Measurements from ENCODE around the gene TMEM95. TPM values are rescaled to one million over a fixed set of nuclear protein-coding genes. Genes with fewer than 3 reads are reported as not detected.
"Not testable (repeated sequence)": the region's sequence is repeated elsewhere in the genome, so short reads cannot be mapped to it uniquely, and the experiment has no call there.

The TMEM95 gene
- total RNA-seq, 1 donor from 2014 or later = not detected

DNA sequence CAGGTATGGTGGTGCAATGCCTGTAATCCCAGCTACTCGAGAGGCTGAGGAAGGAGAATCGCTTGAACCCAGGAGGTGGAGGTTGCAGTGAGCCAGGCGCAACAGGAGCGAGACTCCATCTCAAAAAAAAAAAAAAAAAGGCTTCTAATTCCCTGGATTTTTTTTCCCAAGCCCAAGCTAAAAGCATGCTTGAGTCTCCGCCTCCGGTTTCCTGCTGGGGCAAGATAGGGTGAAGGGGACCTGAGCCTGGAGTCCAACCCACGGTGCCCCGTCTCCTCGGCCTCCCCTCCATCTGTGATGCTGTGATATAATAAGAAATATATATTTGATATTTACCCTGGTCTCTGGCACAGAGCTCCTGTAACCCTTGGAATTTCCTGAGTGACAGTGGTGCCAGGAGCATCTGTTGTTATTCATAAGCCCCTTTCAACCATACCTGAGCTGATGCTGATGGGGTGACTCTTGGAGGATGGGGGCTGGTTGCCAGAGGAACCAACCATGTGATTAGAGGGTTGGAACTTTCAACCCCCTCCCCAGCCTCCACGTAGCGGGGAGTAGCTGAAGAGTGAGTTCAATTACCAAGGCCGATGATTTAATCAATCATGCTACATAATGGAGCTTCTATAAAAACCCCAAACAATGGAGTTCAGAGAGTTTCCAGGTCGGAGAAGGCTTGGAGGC, 13.1 kb downstream of the TMEM95 start:
- intact Hi-C loops (cut with DNase I) = no loop called here
- no peak for DNase-seq (ENCODE audit: low spot score in 2 of 2)
- no peak for TF ChIP-seq CTCF (IDR thresholded peaks at IDR 0.05)
- Histone ChIP-seq H3K27me3 (no peaks in the 10 kb centered on the region), H3K9me3 (no peaks in the 10 kb centered on the region), H3K36me3 (no peaks in the 10 kb centered on the region), H3K4me3 (no peak overlapping the region), H3K27ac (no peak overlapping the region), H3K4me1 (no peaks in the 10 kb centered on the region)

DNA sequence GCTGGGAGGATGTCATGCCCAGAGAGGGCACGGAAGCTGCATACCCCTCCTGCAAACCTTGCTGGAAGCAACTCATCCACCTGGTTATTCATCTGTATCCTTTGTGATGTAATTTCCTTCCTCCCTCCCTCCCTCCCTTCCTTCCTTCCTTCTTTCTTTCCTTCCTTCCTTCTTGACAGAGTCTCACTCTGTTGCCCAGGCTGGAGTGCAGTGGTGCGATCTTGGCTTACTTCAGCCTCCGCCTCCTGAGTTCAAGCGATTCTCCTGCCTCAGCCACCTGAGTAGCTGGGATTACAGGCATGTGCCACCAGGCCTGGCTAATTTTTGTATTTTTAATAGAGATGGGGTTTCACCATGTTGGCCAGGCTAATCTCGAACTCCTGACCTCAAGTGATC, 13.6 kb downstream of the TMEM95 start:
- H3K4me3 ChIP-seq; H3K9me3 ChIP-seq; H3K27me3 ChIP-seq; intact Hi-C loops (cut with DNase I); H3K27ac ChIP-seq; H3K36me3 ChIP-seq; H3K4me1 ChIP-seq; DNase-seq (ENCODE audit: low spot score in 2 of 2): not testable (repeated sequence)

GRCh38 chr17:7369825-7370224, 14.9 kb downstream of the TMEM95 start:
- H3K4me3 ChIP-seq = no peak overlapping the region
- no peaks in the 10 kb centered on the region for H3K9me3 ChIP-seq
- no peaks in the 10 kb centered on the region for H3K4me1 ChIP-seq
- H3K27ac ChIP-seq = no peak overlapping the region
- H3K27me3 ChIP-seq = no peaks in the 10 kb centered on the region
- intact Hi-C loops (cut with DNase I) = no loop called here
- no peak for DNase-seq (ENCODE audit: low spot score in 2 of 2)
- H3K36me3 ChIP-seq = no peaks in the 10 kb centered on the region
- no peak for TF ChIP-seq CTCF (IDR thresholded peaks at IDR 0.05)

DNA sequence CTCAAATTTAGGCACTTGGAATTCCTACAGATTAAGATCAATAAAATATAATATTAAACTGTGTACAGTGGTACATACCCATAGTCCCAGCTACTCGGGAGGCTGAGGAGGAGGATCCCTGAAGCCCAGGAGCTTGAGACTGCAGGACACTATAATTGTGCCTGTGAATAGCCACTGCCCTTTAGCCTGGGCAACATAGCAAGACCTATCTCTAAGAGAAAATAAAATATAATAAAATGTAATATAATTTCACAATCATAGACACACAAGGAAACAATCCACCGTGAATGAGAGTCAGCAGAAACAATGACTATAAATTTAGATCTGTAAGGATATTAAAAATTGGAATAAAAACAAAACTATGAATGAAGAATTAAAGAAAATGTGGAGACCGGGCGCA, 15.9 kb downstream of the TMEM95 start:
- no peaks in the 10 kb centered on the region for H3K9me3 ChIP-seq
- no peak for DNase-seq (ENCODE audit: low spot score in 2 of 2)
- no peak overlapping the region for H3K27ac ChIP-seq
- H3K27me3 ChIP-seq = no peaks in the 10 kb centered on the region
- H3K4me3 ChIP-seq = no peak overlapping the region
- intact Hi-C loops (cut with DNase I) = no loop called here
- H3K4me1 ChIP-seq = no peaks in the 10 kb centered on the region
- no peak for TF ChIP-seq CTCF (IDR thresholded peaks at IDR 0.05)
- H3K36me3 ChIP-seq = no peaks in the 10 kb centered on the region

DNA sequence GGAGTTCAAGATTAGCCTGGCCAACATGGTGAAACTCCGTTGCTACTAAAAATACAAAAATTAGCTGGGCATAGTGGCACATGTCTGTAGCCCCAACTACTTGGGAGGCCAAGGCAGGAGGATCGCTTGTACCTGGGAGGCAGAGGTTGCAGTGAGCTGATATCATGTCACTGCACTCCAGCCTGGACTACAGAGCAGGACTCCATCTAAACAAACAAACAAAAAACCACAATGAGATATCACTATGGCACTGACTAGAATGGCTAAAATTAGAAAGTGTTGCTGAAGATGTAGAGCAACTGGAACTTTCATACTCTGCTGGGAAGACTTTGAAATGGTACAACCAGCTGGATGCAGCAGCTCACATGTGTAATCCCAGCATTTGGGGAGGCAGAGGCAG, 19.4 kb downstream of the TMEM95 start:
- no peaks in the 10 kb centered on the region for H3K27me3 ChIP-seq
- no peak for TF ChIP-seq CTCF (IDR thresholded peaks at IDR 0.05)
- DNase-seq (ENCODE audit: low spot score in 2 of 2) = no peak
- H3K4me3 ChIP-seq = no peak overlapping the region
- intact Hi-C loops (cut with DNase I) = no loop called here
- no peaks in the 10 kb centered on the region for H3K36me3 ChIP-seq
- H3K4me1 ChIP-seq = no peaks in the 10 kb centered on the region
- H3K9me3 ChIP-seq = no peaks in the 10 kb centered on the region
- no peak overlapping the region for H3K27ac ChIP-seq

- H3K4me3 ChIP-seq = no peak overlapping the region
- no peaks in the 10 kb centered on the region for H3K9me3 ChIP-seq
- H3K36me3 ChIP-seq = no peaks in the 10 kb centered on the region
- no peak overlapping the region for H3K27ac ChIP-seq
- no peak for TF ChIP-seq CTCF (IDR thresholded peaks at IDR 0.05)
- no peak for DNase-seq (ENCODE audit: low spot score in 2 of 2)
- peaks cover 4 to 20% of the 10 kb centered on the region in 2 donors for H3K4me1 ChIP-seq
- no peaks in the 10 kb centered on the region for H3K27me3 ChIP-seq
- intact Hi-C loops (cut with DNase I) = no loop called here
Observed at GRCh38 chr17:7379134-7379533, 24.2 kb downstream of the TMEM95 start.
